ENCODE data around the gene KRTAP5-8. TPM values are rescaled to one million over a fixed set of nuclear protein-coding genes. Genes with fewer than 3 reads are reported as not detected.
"Not testable (repeated sequence)": the region's sequence is repeated elsewhere in the genome, so short reads cannot be mapped to it uniquely, and the experiment has no call there.

The KRTAP5-8 gene
- total RNA-seq, 1 experiment from 2014 or later: not detected

GRCh38 chr11:71571101-71571850 lies 33.5 kb downstream of the KRTAP5-8 start:
- CTCF ChIA-PET: interaction anchor here (1.0 to 1.2 kb wide), 2 partner anchors 8 to 9 kb away, joined by 4 to 8 read pairs; no protein-coding TSS in a partner anchor
- H3K27me3 Mint-ChIP-seq (ENCODE audit: low read depth); H3K36me3 Mint-ChIP-seq; POLR2A ChIA-PET; H3K4me3 Mint-ChIP-seq; ATAC-seq; H3K27ac Mint-ChIP-seq; H3K9me3 Mint-ChIP-seq; DNase-seq (ENCODE audit: low spot score): not testable (repeated sequence)
- peaks cover 30% of the 10 kb centered on the region for H3K4me1 Mint-ChIP-seq

- CTCF ChIA-PET: interaction anchor here (0.9 kb wide), 1 partner anchor 10 kb away, joined by 4 read pairs; no protein-coding TSS in a partner anchor
- no peak for ATAC-seq
- POLR2A ChIA-PET: no interaction called here
Observed at GRCh38 chr11:71572811-71573210, 35.0 kb downstream of the KRTAP5-8 start.

GRCh38 chr11:71574418-71574817 lies 36.6 kb downstream of the KRTAP5-8 start:
- TF ChIP-seq ZNF317 (CRISPR knock-in tag; IDR thresholded peaks at IDR 0.05; ENCODE audit: borderline replicate concordance, low read depth) (no peak), ZNF425 (CRISPR knock-in tag; conservative IDR thresholded peaks at IDR 0.05) (no peak), ATF3 (CRISPR knock-in tag; conservative IDR thresholded peaks at IDR 0.05) (no peak), JUN (CRISPR knock-in tag; IDR thresholded peaks at IDR 0.05) (no peak), FOXK1 (CRISPR knock-in tag; IDR thresholded peaks at IDR 0.05) (no peak), NR3C1 (CRISPR knock-in tag; conservative IDR thresholded peaks at IDR 0.05; ENCODE audit: low read depth) (no peak), HMGXB4 (CRISPR knock-in tag; IDR thresholded peaks at IDR 0.05) (no peak), RORB (CRISPR knock-in tag; IDR thresholded peaks at IDR 0.05) (no peak), USF2 (CRISPR knock-in tag; IDR thresholded peaks at IDR 0.05) (no peak), SMAD3 (CRISPR knock-in tag; IDR thresholded peaks at IDR 0.05; ENCODE audit: borderline replicate concordance) (no peak), MAX (CRISPR knock-in tag; IDR thresholded peaks at IDR 0.05) (no peak), CBFB (CRISPR knock-in tag; IDR thresholded peaks at IDR 0.05; ENCODE audit: low read depth) (no peak)
- POLR2A ChIA-PET: no interaction called here

More at GRCh38 chr11:71572811-71573210, 35.0 kb downstream of the KRTAP5-8 start:
- H3K4me3 Mint-ChIP-seq: no peak overlapping the region
- peaks cover 15% of the 10 kb centered on the region for H3K4me1 Mint-ChIP-seq
- no peaks in the 10 kb centered on the region for H3K36me3 Mint-ChIP-seq
- TF ChIP-seq ETV6 (CRISPR knock-in tag; IDR thresholded peaks at IDR 0.05): no peak
- TF ChIP-seq EMX1 (CRISPR knock-in tag; IDR thresholded peaks at IDR 0.05): no peak
- no peak for TF ChIP-seq GABPB1 (CRISPR knock-in tag; IDR thresholded peaks at IDR 0.05)
- no peak for TF ChIP-seq E2F4 (CRISPR knock-in tag; IDR thresholded peaks at IDR 0.05; ENCODE audit: borderline replicate concordance, low read depth)
- TF ChIP-seq FOXP1 (CRISPR knock-in tag; IDR thresholded peaks at IDR 0.05; ENCODE audit: borderline replicate concordance): no peak
- H3K27me3 Mint-ChIP-seq (ENCODE audit: low read depth): no peaks in the 10 kb centered on the region; the same call in 1 of the 2 replicates
- DNase-seq (ENCODE audit: low spot score): no peak
- H3K27ac Mint-ChIP-seq: no peak overlapping the region
- no peaks in the 10 kb centered on the region for H3K9me3 Mint-ChIP-seq

More at GRCh38 chr11:71574418-71574817, 36.6 kb downstream of the KRTAP5-8 start:
- H3K9me3 Mint-ChIP-seq: no peaks in the 10 kb centered on the region
- H3K4me3 Mint-ChIP-seq: no peak overlapping the region
- no peaks in the 10 kb centered on the region for H3K36me3 Mint-ChIP-seq
- no peak overlapping the region for H3K27ac Mint-ChIP-seq
- peaks cover 8% of the 10 kb centered on the region for H3K4me1 Mint-ChIP-seq
- CTCF ChIA-PET: interaction anchor here (0.6 to 1.2 kb wide), 4 partner anchors 11 to 154 kb away, joined by 3 to 4 read pairs (median 4); no protein-coding TSS in a partner anchor
- H3K27me3 Mint-ChIP-seq (ENCODE audit: low read depth): no peaks in the 10 kb centered on the region
- DNase-seq (ENCODE audit: low spot score): no peak
- ATAC-seq: no peak
